OCI-LY3 (cell line): ENCODE results near the gene RETREG1.

Experiments
- CTCF ChIP-seq: fragments of 200-600, 300-600 bp; sonication (generic); IDR thresholded peaks from 2 replicates; pipeline ENCODE4 v1.5.1; 2014; ENCODE audit warnings: antibody characterized with exemption, low read length, low read depth
- EZH2phosphoT487 ChIP-seq: fragments of 200-600 bp; shearing (Covaris generic); IDR thresholded peaks from 2 replicates; pipeline ENCODE4 v1.6.1; 2018; ENCODE audit warnings: antibody characterized with exemption, mixed run types, low read depth

DNA sequence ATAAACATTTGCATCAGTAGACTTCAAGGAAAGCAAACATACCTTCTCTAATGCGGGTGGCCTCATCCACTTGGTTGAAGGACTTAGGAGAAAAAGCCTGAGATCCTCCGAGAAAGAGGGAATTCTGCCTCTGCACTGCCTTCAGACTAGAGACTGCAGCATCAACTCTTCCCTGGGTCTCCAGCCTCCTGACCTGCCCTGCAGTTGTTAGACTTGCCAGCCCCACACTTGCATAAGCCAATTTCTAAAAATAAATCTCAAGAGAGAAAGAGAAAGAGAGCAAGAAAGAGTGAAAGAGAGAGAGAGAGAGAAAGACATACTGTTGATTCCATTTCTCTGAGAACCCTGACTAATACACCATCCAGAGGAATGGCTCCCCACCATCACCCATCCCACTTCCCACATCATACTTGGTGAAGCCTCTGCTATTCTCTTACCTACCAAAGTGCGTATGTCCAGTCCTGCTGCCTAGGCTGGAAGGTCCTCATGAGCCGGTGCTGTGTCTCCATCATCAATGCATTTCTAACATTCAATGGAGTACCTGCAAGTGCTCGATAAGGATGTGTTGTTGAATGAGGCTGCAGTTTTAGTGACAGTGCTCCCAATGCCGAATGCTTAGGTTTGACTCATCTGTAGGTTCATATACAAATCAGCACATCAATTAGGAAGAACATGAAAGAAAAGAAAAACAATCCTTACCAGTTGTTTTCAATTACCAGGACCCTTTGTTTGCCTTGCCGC, 186.3 kb downstream of the RETREG1 start:
- TF ChIP-seq CTCF (no peak), EZH2phosphoT487 (no peak)
